Measurements from ENCODE around the gene ATP5F1A. TPM values are rescaled to one million over a fixed set of nuclear protein-coding genes. Genes with fewer than 3 reads are reported as not detected.

Gene ATP5F1A
- total RNA-seq, 1 experiment from 2014 or later = 349 TPM

DNA sequence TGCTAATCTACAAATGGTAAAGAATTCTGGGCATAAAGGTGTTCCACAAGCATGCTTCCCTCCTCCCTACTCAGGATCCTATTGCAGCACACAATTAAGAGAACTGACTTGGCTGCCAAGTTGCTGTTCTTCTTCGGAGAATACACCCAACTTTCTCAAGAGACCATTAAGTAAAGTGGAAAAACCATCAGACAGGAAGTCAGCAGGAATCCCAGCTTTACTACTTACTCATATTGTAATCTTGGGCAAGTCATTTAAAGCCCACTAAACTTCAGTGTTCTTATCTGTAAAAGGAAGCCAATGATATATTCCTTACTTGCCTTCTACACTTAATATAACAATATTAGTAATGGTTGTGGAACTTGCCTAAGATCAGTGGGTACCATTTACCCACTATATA lies 63.9 kb downstream of the ATP5F1A start:
- intact Hi-C loops (cut with micrococcal nuclease; ENCODE audit: unreplicated experiment) = no loop called here
- POLR2A ChIA-PET = no interaction called here

GRCh38 chr18:46031741-46032140 lies 66.4 kb downstream of the ATP5F1A start:
- no peak for TF ChIP-seq CTCF (IDR thresholded peaks at IDR 0.05; ENCODE audit: insufficient read depth in 1 of 2, low read depth in 1 of 2, low read length in 1 of 2, severe bottlenecking in 1 of 2, unreplicated experiment in 1 of 2)
- no peaks in the 10 kb centered on the region for H3K9me3 ChIP-seq
- H3K36me3 ChIP-seq (ENCODE audit: control insufficient read depth, insufficient read depth, low read length) = no peaks in the 10 kb centered on the region
- DNase-seq = no peak
- H3K4me3 Mint-ChIP-seq (ENCODE audit: unreplicated experiment) = no peak overlapping the region
- no TSS peak for BruUV-seq (replicated peaks)
- intact Hi-C loops (cut with micrococcal nuclease; ENCODE audit: unreplicated experiment) = no loop called here
- no peak overlapping the region for H3K27ac Mint-ChIP-seq (ENCODE audit: unreplicated experiment)
- ChIA-PET CTCF (no interaction called here), POLR2A (no interaction called here)
- no peaks in the 10 kb centered on the region for H3K4me1 Mint-ChIP-seq (ENCODE audit: low read depth, unreplicated experiment)
- H3K4me3 ChIP-seq (ENCODE audit: low read depth, low read length) = no peak overlapping the region
- H3K27me3 ChIP-seq (replicated peaks; ENCODE audit: control insufficient read depth, insufficient read depth, low read length) = no peaks in the 10 kb centered on the region
- no peaks in the 10 kb centered on the region for H3K4me1 ChIP-seq
- no peaks in the 10 kb centered on the region for H3K27me3 Mint-ChIP-seq (ENCODE audit: insufficient read depth, unreplicated experiment)
- peaks cover 10% of the 10 kb centered on the region for H3K36me3 Mint-ChIP-seq (ENCODE audit: insufficient read depth, unreplicated experiment)
- H3K9me3 Mint-ChIP-seq (ENCODE audit: unreplicated experiment) = no peaks in the 10 kb centered on the region

More for the DNA sequence above, 63.9 kb downstream of the ATP5F1A start:
- Mint-ChIP-seq H3K36me3 (ENCODE audit: insufficient read depth, unreplicated experiment) (peaks cover 1% of the 10 kb centered on the region), H3K4me1 (ENCODE audit: low read depth, unreplicated experiment) (no peaks in the 10 kb centered on the region), H3K27ac (ENCODE audit: unreplicated experiment) (no peak overlapping the region), H3K27me3 (ENCODE audit: insufficient read depth, unreplicated experiment) (no peaks in the 10 kb centered on the region), H3K9me3 (ENCODE audit: unreplicated experiment) (no peaks in the 10 kb centered on the region), H3K4me3 (ENCODE audit: unreplicated experiment) (no peak overlapping the region)
- H3K27me3 ChIP-seq (replicated peaks; ENCODE audit: control insufficient read depth, insufficient read depth, low read length) = no peaks in the 10 kb centered on the region
- BruUV-seq (replicated peaks) = no TSS peak
- DNase-seq = no peak
- H3K4me3 ChIP-seq (ENCODE audit: low read depth, low read length) = no peak overlapping the region
- CTCF ChIA-PET = no interaction called here
- no peaks in the 10 kb centered on the region for H3K36me3 ChIP-seq (ENCODE audit: control insufficient read depth, insufficient read depth, low read length)
- TF ChIP-seq CTCF (IDR thresholded peaks at IDR 0.05; ENCODE audit: insufficient read depth in 1 of 2, low read depth in 1 of 2, low read length in 1 of 2, severe bottlenecking in 1 of 2, unreplicated experiment in 1 of 2) = no peak
- H3K9me3 ChIP-seq = no peaks in the 10 kb centered on the region
- no peaks in the 10 kb centered on the region for H3K4me1 ChIP-seq

Other genes with a start within 250 kb of the ATP5F1A start
- gene EPG5, start 131.0 kb downstream of the ATP5F1A start, total RNA-seq (2022) = 10.6 and 12.0 TPM in 2 replicates
- 13.3 and 13.7 TPM in 2 replicates for gene PSTPIP2, start 26.0 kb downstream of the ATP5F1A start, total RNA-seq (2022)
- gene HAUS1, start 6.1 kb upstream of the ATP5F1A start, total RNA-seq (2022) = 28.2 and 29.5 TPM in 2 replicates